GM12875 (cell line): ENCODE measurements around the gene FKBP1C.
"Not testable (repeated sequence)": the region's sequence is repeated elsewhere in the genome, so short reads cannot be mapped to it uniquely, and the experiment has no call there.

Experiments
- H3K4me3 ChIP-seq: one replicate; pipeline ENCODE4 v1.5.1; 2011; ENCODE audit warnings: low read depth, low read length, control low read depth
- TF ChIP-seq, protein P1 (sequence below): IDR thresholded peaks from 2 replicates; pipeline ENCODE4 v1.5.1; 2011; ENCODE audit warnings: low read depth, mild to moderate bottlenecking, control low read depth, inconsistent platforms, low read length, moderate library complexity, borderline replicate concordance; ENCODE audit not compliant: insufficient read depth

Gene FKBP1C

DNA sequence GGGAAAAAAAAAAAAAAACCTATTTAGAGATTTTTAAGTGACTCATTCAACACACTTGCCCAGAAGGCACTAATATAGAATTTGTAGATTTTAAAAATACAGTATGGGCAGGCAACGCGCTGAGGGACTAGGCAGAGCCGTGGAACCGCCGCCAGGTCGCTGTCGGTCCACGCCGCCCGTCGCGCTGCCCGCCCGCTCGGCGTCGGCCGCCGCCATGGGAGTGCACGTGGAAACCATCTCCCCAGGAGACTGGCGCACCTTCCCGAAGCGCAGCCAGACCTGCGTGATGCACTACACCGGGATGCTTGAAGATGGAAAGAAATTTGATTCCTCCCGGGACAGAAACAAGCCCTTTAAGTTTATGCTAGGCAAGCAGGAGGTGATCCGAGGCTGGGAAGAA lies at the start of gene FKBP1C:
TSS of gene FKBP1C (plus strand) at position 127 of the 400 bp plus-strand sequence.
- H3K4me3 ChIP-seq = not testable (repeated sequence)

DNA sequence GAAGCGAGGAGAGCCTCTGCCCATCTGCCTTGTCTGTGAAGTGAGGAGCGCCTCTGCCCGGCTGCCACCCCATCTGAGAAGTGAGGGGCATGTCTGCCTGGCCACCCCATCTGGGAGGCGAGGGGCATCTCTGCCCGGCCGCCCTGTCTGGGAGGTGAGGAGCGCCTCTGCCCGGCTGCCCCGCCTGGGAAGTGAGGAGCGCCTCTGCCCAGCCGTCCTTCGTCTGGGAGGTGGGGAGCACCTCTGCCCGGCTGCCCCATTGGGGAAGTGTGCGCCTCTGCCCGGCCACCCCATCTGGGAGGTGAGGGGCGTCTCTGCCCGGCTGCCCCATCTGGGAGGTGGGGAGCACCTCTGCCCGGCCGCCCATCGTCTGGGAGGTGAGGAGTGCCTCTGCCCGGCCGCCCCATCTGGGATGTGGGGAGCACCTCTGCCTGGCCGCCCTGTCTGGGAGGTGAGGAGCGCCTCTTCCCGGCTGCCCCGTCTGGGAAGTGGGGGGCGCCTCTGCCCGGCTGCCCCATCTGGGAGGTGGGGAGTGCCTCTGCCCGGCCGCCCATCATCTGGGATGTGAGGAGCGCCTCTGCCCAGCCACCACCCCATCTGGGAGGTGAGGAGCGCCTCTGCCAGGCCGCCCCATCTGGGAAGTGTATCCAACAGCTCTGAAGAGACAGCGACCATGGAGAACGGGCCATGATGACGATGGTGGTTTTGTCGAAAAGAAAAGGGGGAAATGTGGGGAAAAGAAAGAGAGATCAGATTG lies 47.0 kb upstream of the FKBP1C start:
- not testable (repeated sequence) for H3K4me3 ChIP-seq

DNA sequence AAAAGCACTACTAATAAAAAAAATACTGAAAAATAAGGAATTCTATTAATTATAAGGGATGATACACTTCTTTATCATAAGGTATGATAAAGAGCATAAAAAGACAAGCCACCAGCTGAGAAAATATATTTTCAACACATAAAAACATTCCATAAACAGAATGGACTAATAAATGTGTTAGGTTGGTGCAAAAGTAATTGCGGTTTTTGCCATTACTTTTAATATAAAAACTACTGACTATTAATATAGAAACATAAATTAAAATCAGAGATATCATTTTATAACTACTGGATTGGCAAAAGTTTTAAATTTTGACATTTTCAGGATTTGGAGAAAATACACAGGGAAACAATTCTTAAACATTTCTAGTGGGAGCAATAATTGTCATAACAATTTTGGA lies 37.1 kb upstream of the FKBP1C start:
- TF ChIP-seq, protein P1, sequence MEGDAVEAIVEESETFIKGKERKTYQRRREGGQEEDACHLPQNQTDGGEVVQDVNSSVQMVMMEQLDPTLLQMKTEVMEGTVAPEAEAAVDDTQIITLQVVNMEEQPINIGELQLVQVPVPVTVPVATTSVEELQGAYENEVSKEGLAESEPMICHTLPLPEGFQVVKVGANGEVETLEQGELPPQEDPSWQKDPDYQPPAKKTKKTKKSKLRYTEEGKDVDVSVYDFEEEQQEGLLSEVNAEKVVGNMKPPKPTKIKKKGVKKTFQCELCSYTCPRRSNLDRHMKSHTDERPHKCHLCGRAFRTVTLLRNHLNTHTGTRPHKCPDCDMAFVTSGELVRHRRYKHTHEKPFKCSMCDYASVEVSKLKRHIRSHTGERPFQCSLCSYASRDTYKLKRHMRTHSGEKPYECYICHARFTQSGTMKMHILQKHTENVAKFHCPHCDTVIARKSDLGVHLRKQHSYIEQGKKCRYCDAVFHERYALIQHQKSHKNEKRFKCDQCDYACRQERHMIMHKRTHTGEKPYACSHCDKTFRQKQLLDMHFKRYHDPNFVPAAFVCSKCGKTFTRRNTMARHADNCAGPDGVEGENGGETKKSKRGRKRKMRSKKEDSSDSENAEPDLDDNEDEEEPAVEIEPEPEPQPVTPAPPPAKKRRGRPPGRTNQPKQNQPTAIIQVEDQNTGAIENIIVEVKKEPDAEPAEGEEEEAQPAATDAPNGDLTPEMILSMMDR = no peak
- H3K4me3 ChIP-seq = no peak overlapping the region

DNA sequence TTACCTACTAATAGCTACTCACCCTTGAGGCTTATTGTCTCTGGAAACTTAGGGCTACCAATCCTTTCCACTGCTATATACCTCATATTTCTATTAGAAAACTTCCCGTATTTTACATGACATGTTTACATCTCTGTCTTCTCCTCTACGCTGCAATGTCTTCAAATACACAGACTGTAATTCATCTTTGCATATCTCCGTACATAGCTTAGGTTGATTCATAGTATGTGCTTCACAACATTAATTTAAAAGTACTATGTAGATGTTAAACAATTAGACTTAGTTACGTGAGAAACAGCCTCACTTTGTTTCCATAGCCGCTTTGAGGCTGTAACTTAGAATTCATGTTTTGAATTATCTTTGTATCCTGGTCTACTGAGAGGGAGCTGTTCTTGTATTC lies 35.1 kb upstream of the FKBP1C start:
- TF ChIP-seq, protein P1 = no peak

DNA sequence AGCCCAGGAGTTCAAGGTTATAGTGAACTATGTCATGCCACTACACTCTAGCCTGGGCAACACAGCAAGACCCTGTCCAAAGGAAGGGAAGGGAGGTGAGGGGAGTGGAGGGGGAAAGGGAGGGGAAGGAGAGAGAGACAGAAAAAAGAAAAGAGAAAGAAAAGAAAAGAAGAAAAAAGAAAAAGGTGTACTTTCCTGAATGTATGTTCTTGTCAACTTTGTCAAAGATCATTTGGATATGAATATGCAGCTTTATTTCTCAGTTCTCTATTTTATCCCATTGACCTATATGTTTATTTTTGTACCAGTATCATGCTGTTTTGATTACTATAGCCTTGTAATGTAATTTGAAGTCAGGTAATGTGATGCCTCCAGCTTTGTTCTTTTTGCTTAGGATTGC lies 30.9 kb upstream of the FKBP1C start:
- H3K4me3 ChIP-seq = no peak overlapping the region
- TF ChIP-seq, protein P1 = no peak

More for the DNA sequence above, 35.1 kb upstream of the FKBP1C start:
- no peak overlapping the region for H3K4me3 ChIP-seq

DNA sequence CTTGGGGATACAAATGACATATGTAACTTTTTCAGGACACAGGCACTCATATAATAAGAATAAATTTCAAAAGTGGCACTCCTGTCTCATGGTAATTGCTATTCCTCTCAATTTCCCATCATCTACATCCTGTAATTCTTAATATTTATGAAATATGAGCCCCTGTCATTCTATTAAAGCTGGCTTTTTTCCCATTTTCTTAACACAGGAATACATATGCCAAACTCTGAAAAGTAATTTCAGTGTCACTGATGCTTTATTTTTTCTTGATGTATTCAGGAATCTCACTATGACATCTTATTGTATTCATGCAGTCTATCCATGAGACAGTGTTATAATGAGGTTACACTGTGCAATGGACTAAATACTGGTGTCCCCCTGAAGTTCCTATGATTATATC lies 24.3 kb upstream of the FKBP1C start:
- TF ChIP-seq, protein P1 = no peak
- no peak overlapping the region for H3K4me3 ChIP-seq

DNA sequence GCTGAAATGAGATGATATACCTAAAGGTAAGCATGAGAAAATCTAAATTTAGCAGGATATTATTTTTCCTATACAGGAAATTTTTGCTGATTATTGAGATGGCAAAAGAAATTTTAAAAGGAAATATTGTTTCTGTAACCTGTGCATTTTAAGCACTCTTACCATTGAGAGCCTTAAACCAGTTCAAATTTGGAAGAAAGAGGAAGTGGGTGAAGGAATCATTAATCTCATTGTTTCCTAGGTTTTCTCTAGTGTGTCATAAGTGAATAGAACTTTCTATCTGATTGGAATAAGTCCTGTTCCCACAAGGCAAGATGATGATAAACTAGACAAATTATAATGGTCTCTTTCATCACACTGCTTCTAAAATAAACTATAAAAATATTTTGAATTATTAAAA lies 22.4 kb upstream of the FKBP1C start:
- TF ChIP-seq, protein P1 = no peak
- no peak overlapping the region for H3K4me3 ChIP-seq

DNA sequence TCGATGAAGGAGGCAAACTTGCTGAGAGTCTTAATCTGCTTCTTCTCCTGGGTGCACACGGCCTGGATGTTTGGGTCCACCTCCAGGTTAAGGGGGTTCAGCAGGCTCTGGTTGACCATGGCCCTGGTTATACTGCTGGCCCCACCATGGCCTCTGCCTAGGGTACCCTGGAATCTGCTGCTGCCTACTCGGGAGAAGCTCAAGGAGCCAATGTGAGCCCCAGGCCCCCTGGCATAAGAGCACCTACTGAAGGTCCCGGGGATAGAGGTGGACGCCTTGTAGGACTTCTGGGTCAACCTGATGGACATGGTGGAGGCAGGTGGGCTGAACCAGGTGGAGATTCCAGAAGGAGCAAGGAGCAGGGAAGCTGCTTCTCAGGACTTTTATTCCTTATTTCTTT lies 17.9 kb upstream of the FKBP1C start:
- TF ChIP-seq, protein P1 = no peak
- H3K4me3 ChIP-seq = no peak overlapping the region
